Activated CD4-positive, CD25-positive, alpha-beta regulatory T cell treated with anti-CD3 and anti-CD28 coated beads, Interleukin-2, amount 50 U/mL, for 16 hours (primary cell): ENCODE data around the gene ASTN1.

ENCODE experiments used
- DNase-seq: peaks from one replicate; pipeline ENCODE4 v3.0.0-alpha.2; 2020; ENCODE audit warnings: low read depth, low spot score

ASTN1 gene

GRCh38 chr1:177043597-177043996, 120.9 kb downstream of the ASTN1 start:
- DNase-seq = no peak

- no peak for DNase-seq
Measured at GRCh38 chr1:177035586-177035985, 128.9 kb downstream of the ASTN1 start.

GRCh38 chr1:177033628-177034027, 130.9 kb downstream of the ASTN1 start:
- no peak for DNase-seq

GRCh38 chr1:177032434-177032833, 132.1 kb downstream of the ASTN1 start:
- no peak for DNase-seq

GRCh38 chr1:177024623-177025022, 139.9 kb downstream of the ASTN1 start:
- DNase-seq = no peak

GRCh38 chr1:177023726-177024125, 140.8 kb downstream of the ASTN1 start:
- DNase-seq = no peak

- no peak for DNase-seq
Measured at GRCh38 chr1:177023249-177023648, 141.3 kb downstream of the ASTN1 start.

GRCh38 chr1:177021687-177022086, 142.8 kb downstream of the ASTN1 start:
- DNase-seq = no peak

- no peak for DNase-seq
Measured at GRCh38 chr1:177020851-177021589, 143.5 kb downstream of the ASTN1 start.

- no peak for DNase-seq
Measured at GRCh38 chr1:177017287-177017852, 147.1 kb downstream of the ASTN1 start.

- no peak for DNase-seq
Measured at GRCh38 chr1:177014325-177014724, 150.2 kb downstream of the ASTN1 start.

- no peak for DNase-seq
Measured at GRCh38 chr1:177012342-177012925, 152.1 kb downstream of the ASTN1 start.

GRCh38 chr1:177011508-177011907, 153.0 kb downstream of the ASTN1 start:
- DNase-seq = no peak

- DNase-seq = no peak
Measured at GRCh38 chr1:177010211-177010825, 154.2 kb downstream of the ASTN1 start.

GRCh38 chr1:177008653-177009052, 155.9 kb downstream of the ASTN1 start:
- no peak for DNase-seq

GRCh38 chr1:177007437-177008161, 156.9 kb downstream of the ASTN1 start:
- no peak for DNase-seq

GRCh38 chr1:177002891-177003290, 161.6 kb downstream of the ASTN1 start:
- DNase-seq = no peak

- no peak for DNase-seq
Measured at GRCh38 chr1:177001556-177001955, 163.0 kb downstream of the ASTN1 start.

- no peak for DNase-seq
Measured at GRCh38 chr1:176998183-176998795, 166.2 kb downstream of the ASTN1 start.

- no peak for DNase-seq
Measured at GRCh38 chr1:176996456-176997090, 167.9 kb downstream of the ASTN1 start.
